Right lobe of liver (tissue), 6 donors: Measurements from ENCODE around the gene TGM3. TPM values are rescaled to one million over a fixed set of nuclear protein-coding genes. Genes with fewer than 3 reads are reported as not detected.

Experiments
- ATAC-seq, 4 donors: fragments of 200-7000 bp; cut with Tn5 transposase; one replicate each; pipeline ENCODE4 v1.9.1; 2020; ENCODE audit warnings: mild to moderate bottlenecking in 4 of 4, moderate library complexity in 4 of 4
- DNase-seq, 3 donors: peaks; one replicate each; pipeline ENCODE4 v3.0.0-alpha.2; 2020
- H3K27ac ChIP-seq, 3 donors: fragments of 200-600 bp; one replicate each; pipeline ENCODE4 v1.8.0; 2022
- H3K27me3 ChIP-seq, 2 donors: fragments of 200-600 bp; one replicate each; pipeline ENCODE4 v1.8.0; 2022
- H3K36me3 ChIP-seq, 4 donors: fragments of 200-600 bp; sonication (generic) in 1 of 4; one replicate each; pipeline versions ENCODE4 v1.5.1 to v1.8.0; 2017 to 2022; ENCODE audit warnings: control low read depth in 1 of 4
- H3K4me1 ChIP-seq, 4 donors: fragments of 200-600 bp; sonication (generic) in 1 of 4; one replicate each; pipeline versions ENCODE4 v1.5.1 to v1.8.0; 2017 to 2022; ENCODE audit warnings: control low read depth in 1 of 4
- H3K4me3 ChIP-seq, 3 donors: fragments of 200-600 bp; one replicate each; pipeline ENCODE4 v1.8.0; 2022
- H3K9me3 ChIP-seq, 4 donors: fragments of 200-600 bp; sonication (generic) in 1 of 4; one replicate each; pipeline versions ENCODE4 v1.5.1 to v1.8.0; 2017 to 2022; ENCODE audit warnings: control low read depth in 1 of 4
- CTCF ChIP-seq, 4 donors: fragments of 200-600 bp in 3 of 4; fragments of 450-650 bp in 1 of 4; IDR thresholded peaks; one replicate each; pipeline versions ENCODE4 v1.5.1 to v1.8.0; 2016 to 2022; ENCODE audit warnings: antibody characterized with exemption in 4 of 4, mild to moderate bottlenecking in 2 of 4
- POLR2A ChIP-seq: fragments of 450-650 bp; IDR thresholded peaks from one replicate; pipeline ENCODE4 v1.6.1; 2017; ENCODE audit warnings: antibody characterized with exemption, mild to moderate bottlenecking
- WGBS: methylation state at CpG from one replicate; pipeline ENCODE4 v1.1.6; 2018; ENCODE audit warnings: low coverage, low lambda C conversion rate; ENCODE audit not compliant: insufficient coverage; ENCODE audit errors: missing lambda C conversion rate; 5-methylcytosine and 5-hydroxymethylcytosine counted together
- intact Hi-C, 2 donors: fragments of 100-400 bp; cut with DNase I; formaldehyde crosslinking; loops; one replicate each; pipeline versions ENCODE4 v1.11.2 to v1.14.1; 2022
- total RNA-seq, 6 experiments: library from RNA; depleted of rRNA in 2 of 6; stranded (reverse); fragments of >200 nt in 2 of 6; fragmentation: NEBNext Ultra II Directional in 3 of 6; extraction: Animal tissue kit (Norgen Biotek cat#: 25700) in 3 of 6; gene quantifications; one replicate each; pipeline versions ENCODE4 v1.1.0 to v1.2.4, GENCODE V29; 2016 to 2023
- donor health status: DM: no; HTN: yes; CAD: no.
- donor health status: DM: no; HTN: no; CAD: no.
- donor health status: DM: no; HTN: no; CAD: no.
- donor health status: DM: no; HTN: yes; CAD: no.
- donor health status: DM: no; HTN: yes; CAD: no.

TGM3 gene
- total RNA-seq, 6 experiments from 2014 or later = 0.15 to 3.0 (median 0.30) TPM; not detected in 2

DNA sequence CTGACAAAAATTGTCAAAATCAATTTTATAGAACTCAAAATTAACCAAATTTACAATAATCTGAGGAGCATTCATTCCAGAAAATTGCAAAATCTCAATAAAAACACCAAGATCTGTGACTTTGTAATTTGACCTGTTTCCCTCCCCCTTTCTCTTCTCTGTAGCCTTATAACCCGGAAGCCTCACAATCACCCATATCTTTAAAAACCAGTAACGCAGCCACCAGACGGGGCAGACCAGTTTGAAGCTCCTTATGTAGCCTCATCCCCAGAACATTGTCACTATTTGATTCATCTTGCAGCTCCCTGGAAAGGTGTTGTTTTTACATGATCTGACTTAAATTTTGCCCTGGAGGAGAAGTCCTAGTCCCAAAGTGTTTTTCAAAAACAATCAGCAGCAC, 57.4 kb downstream of the TGM3 start:
- Histone ChIP-seq H3K27me3 (no peaks in the 10 kb centered on the region), H3K27ac (no peak overlapping the region), H3K9me3 (no peaks in the 10 kb centered on the region), H3K4me3 (no peak overlapping the region), H3K36me3 (no peaks in the 10 kb centered on the region), H3K4me1 (no peaks in the 10 kb centered on the region)
- no peak for ATAC-seq
- TF ChIP-seq POLR2A (no peak), CTCF (IDR thresholded peaks at IDR 0.05) (no peak)
- intact Hi-C loops = no loop called here
- DNase-seq = no peak
- 33% methylated on average over 1 of the region's 3 CpGs for WGBS

DNA sequence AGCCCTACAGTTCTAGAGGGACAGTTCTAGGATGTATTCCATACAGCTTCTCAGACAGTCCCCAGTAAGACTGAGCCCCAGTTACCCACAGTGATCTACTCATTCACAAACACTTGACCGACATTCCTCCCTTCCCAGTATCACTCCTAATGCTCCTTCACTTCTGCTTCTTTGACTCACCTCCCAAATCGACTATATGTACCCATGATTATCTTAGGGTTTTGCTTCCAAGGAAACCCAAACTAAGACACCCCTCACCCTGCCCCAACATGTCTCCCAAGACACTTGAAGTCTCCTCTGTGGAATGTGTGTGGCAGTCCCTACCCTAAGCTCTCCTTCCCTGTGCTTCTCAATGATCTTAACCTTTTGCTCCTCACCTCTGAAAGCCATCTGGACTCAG, 61.3 kb downstream of the TGM3 start:
- Histone ChIP-seq H3K27ac (no peak overlapping the region), H3K4me3 (no peak overlapping the region), H3K27me3 (no peaks in the 10 kb centered on the region), H3K36me3 (no peaks in the 10 kb centered on the region), H3K4me1 (no peaks in the 10 kb centered on the region), H3K9me3 (no peaks in the 10 kb centered on the region)
- intact Hi-C loops = no loop called here
- no peak for DNase-seq
- WGBS = 69% methylated on average over 2 of the region's 2 CpGs
- ATAC-seq = no peak
- TF ChIP-seq CTCF (IDR thresholded peaks at IDR 0.05) (no peak), POLR2A (no peak)

- DNase-seq (no peak), ATAC-seq (no peak)
- Histone ChIP-seq H3K4me3 (no peak overlapping the region), H3K27ac (no peak overlapping the region), H3K36me3 (no peaks in the 10 kb centered on the region), H3K4me1 (no peaks in the 10 kb centered on the region), H3K9me3 (no peaks in the 10 kb centered on the region), H3K27me3 (no peaks in the 10 kb centered on the region)
- WGBS = 83% methylated on average over 2 of the region's 3 CpGs
- TF ChIP-seq CTCF (IDR thresholded peaks at IDR 0.05) (no peak), POLR2A (no peak)
- intact Hi-C loops = no loop called here
Observed at GRCh38 chr20:2358006-2358405, 62.2 kb downstream of the TGM3 start.

GRCh38 chr20:2361035-2361593, 65.3 kb downstream of the TGM3 start:
- no peaks in the 10 kb centered on the region for H3K36me3 ChIP-seq
- ATAC-seq (no peak), DNase-seq (no peak)
- no peak overlapping the region for H3K27ac ChIP-seq
- no peaks in the 10 kb centered on the region for H3K9me3 ChIP-seq
- H3K27me3 ChIP-seq = no peaks in the 10 kb centered on the region
- no peak overlapping the region for H3K4me3 ChIP-seq
- no peaks in the 10 kb centered on the region for H3K4me1 ChIP-seq
- intact Hi-C loops = no loop called here
- TF ChIP-seq POLR2A = no peak
- TF ChIP-seq CTCF (IDR thresholded peaks at IDR 0.05) = no peak

GRCh38 chr20:2363187-2363586, 67.4 kb downstream of the TGM3 start:
- no peaks in the 10 kb centered on the region for H3K36me3 ChIP-seq
- intact Hi-C loops = no loop called here

More at GRCh38 chr20:2363187-2363586, 67.4 kb downstream of the TGM3 start:
- H3K4me3 ChIP-seq = no peak overlapping the region
- H3K4me1 ChIP-seq = no peaks in the 10 kb centered on the region
- 65% methylated on average over 2 of the region's 2 CpGs for WGBS
- H3K27me3 ChIP-seq = no peaks in the 10 kb centered on the region
- DNase-seq (no peak), ATAC-seq (no peak)
- TF ChIP-seq POLR2A = no peak
- no peak for TF ChIP-seq CTCF (IDR thresholded peaks at IDR 0.05)
- no peak overlapping the region for H3K27ac ChIP-seq
- no peaks in the 10 kb centered on the region for H3K9me3 ChIP-seq
